Ishikawa (cell line): ENCODE results near the gene CORO1C.

Source experiments
- CEBPB ChIP-seq: IDR thresholded peaks from 2 replicates; pipeline ENCODE4 v1.6.1; 2012
- CREB1 ChIP-seq: IDR thresholded peaks from 2 replicates; pipeline ENCODE4 v1.6.1; 2012; ENCODE audit warnings: low read depth
- FOXM1 ChIP-seq: IDR thresholded peaks from 2 replicates; pipeline ENCODE4 v1.6.1; 2012; ENCODE audit warnings: low read depth, borderline replicate concordance
- MAX ChIP-seq: IDR thresholded peaks from 2 replicates; pipeline ENCODE4 v1.6.1; 2012
- RAD21 ChIP-seq: IDR thresholded peaks from 2 replicates; pipeline ENCODE4 v1.6.1; 2012; ENCODE audit warnings: low read depth
- TAF1 ChIP-seq: IDR thresholded peaks from 2 replicates; pipeline ENCODE4 v1.6.1; 2012; ENCODE audit warnings: low read depth, mild to moderate bottlenecking
- TCF12 ChIP-seq: IDR thresholded peaks from 2 replicates; pipeline ENCODE4 v1.6.1; 2012; ENCODE audit warnings: low read depth
- TEAD4 ChIP-seq: IDR thresholded peaks from 2 replicates; pipeline ENCODE4 v1.6.1; 2012
- YY1 ChIP-seq: IDR thresholded peaks from 2 replicates; pipeline ENCODE4 v1.6.1; 2012; ENCODE audit warnings: low read depth
- ZBTB7A ChIP-seq: IDR thresholded peaks from 2 replicates; pipeline ENCODE4 v1.6.1; 2012; ENCODE audit warnings: low read depth

- TF ChIP-seq FOXM1 = no peak
- no peak for TF ChIP-seq RAD21
- TF ChIP-seq TEAD4 = no peak
- no peak for TF ChIP-seq MAX
- no peak for TF ChIP-seq YY1
- no peak for TF ChIP-seq TCF12
- TF ChIP-seq ZBTB7A = no peak
- TF ChIP-seq TAF1 = no peak
- no peak for TF ChIP-seq CREB1
- no peak for TF ChIP-seq CEBPB
Observed at GRCh38 chr12:108721824-108722223, 9.5 kb downstream of the CORO1C start.
